Right lung (tissue), 5 donors: ENCODE measurements around the gene KLK3. TPM values are rescaled to one million over a fixed set of nuclear protein-coding genes. Genes with fewer than 3 reads are reported as not detected.

Source experiments
- DNase-seq, 2 donors: peaks; one replicate each; pipeline ENCODE4 v3.0.0-alpha.2; 2013
- polyA plus RNA-seq, 5 donors: library from polyadenylated mRNA; unstranded; fragments of 120-200 nt; gene quantifications; one replicate each; pipeline versions ENCODE4 v1.2.1 to v1.2.3, GENCODE V29; 2013; ENCODE audit warnings: inconsistent platforms in 1 of 5, low replicate concordance in 1 of 5; ENCODE audit not compliant: insufficient read length in 5 of 5, insufficient read depth in 1 of 5

Gene KLK3
- polyA plus RNA-seq, 5 donors = not detected

GRCh38 chr19:50830266-50831025, 24.3 kb upstream of the KLK3 start:
- no peak for DNase-seq

GRCh38 chr19:50831026-50831396, 23.7 kb upstream of the KLK3 start:
- no peak for DNase-seq

GRCh38 chr19:50832666-50833065, 22.0 kb upstream of the KLK3 start:
- DNase-seq = no peak

- DNase-seq = no peak
Measured at GRCh38 chr19:50833117-50833801, 21.5 kb upstream of the KLK3 start, which contains the start of gene KLK15. Gene KLK15 (minus strand): TSS chr19:50833574. CDS start chr19:50831492, 2,082 bp downstream.

GRCh38 chr19:50833802-50834167, 20.9 kb upstream of the KLK3 start:
- DNase-seq = no peak

- no peak for DNase-seq
Measured at GRCh38 chr19:50835103-50835784, 19.5 kb upstream of the KLK3 start.

- peak; percentile 49 to 50 for DNase-seq
Measured at GRCh38 chr19:50835785-50836542, 18.8 kb upstream of the KLK3 start.

- DNase-seq = peak in 1 of 2 donors; percentile 3
Measured at GRCh38 chr19:50836543-50837195, 18.0 kb upstream of the KLK3 start.

- DNase-seq = no peak
Measured at GRCh38 chr19:50837300-50837699, 17.4 kb upstream of the KLK3 start.

- DNase-seq = no peak
Measured at GRCh38 chr19:50838239-50838638, 16.5 kb upstream of the KLK3 start.

GRCh38 chr19:50839712-50840655, 14.7 kb upstream of the KLK3 start:
- no peak for DNase-seq

GRCh38 chr19:50842130-50842529, 12.6 kb upstream of the KLK3 start:
- no peak for DNase-seq

GRCh38 chr19:50843205-50843604, 11.5 kb upstream of the KLK3 start:
- DNase-seq = no peak

- no peak for DNase-seq
Measured at GRCh38 chr19:50843701-50844221, 11.0 kb upstream of the KLK3 start.

GRCh38 chr19:50844296-50844935, 10.3 kb upstream of the KLK3 start:
- no peak for DNase-seq

GRCh38 chr19:50850738-50851137, 4.0 kb upstream of the KLK3 start:
- DNase-seq = no peak

- no peak for DNase-seq
Measured at GRCh38 chr19:50851620-50852019, 3.1 kb upstream of the KLK3 start.

- no peak for DNase-seq
Measured at GRCh38 chr19:50857366-50857765, 2.7 kb downstream of the KLK3 start.

- DNase-seq = no peak
Measured at GRCh38 chr19:50858886-50859285, 4.2 kb downstream of the KLK3 start.

GRCh38 chr19:50859849-50860248, 5.1 kb downstream of the KLK3 start:
- no peak for DNase-seq
